Measurements from ENCODE around the gene RHNO1.

- TF ChIP-seq CTCF (IDR thresholded peaks at IDR 0.05) = no peak
- no peak for TF ChIP-seq EP300 (IDR thresholded peaks at IDR 0.05)
- no peak for TF ChIP-seq POLR2A (IDR thresholded peaks at IDR 0.05)
Observed at GRCh38 chr12:2841056-2841650, 35.9 kb upstream of the RHNO1 start.
